Nephron (organoid): ENCODE measurements around the gene PUSL1.

Source experiments
- H3K27ac Mint-ChIP-seq, 3 experiments: 2 replicates each; pipeline ENCODE4 v1.8.0; 2020; ENCODE audit warnings: mixed read lengths in 3 of 3, mild to moderate bottlenecking in 2 of 3, moderate library complexity in 1 of 3
- H3K27me3 Mint-ChIP-seq: 2 replicates; pipeline ENCODE4 v1.8.0; 2021; ENCODE audit warnings: low read depth, mild to moderate bottlenecking, moderate library complexity, mixed read lengths
- H3K36me3 Mint-ChIP-seq: 2 replicates; pipeline ENCODE4 v1.8.0; 2020; ENCODE audit warnings: low read depth, mixed read lengths
- H3K4me1 Mint-ChIP-seq: 2 replicates; pipeline ENCODE4 v1.8.0; 2020; ENCODE audit warnings: mixed read lengths
- H3K4me3 Mint-ChIP-seq, 3 experiments: 2 replicates each; pipeline ENCODE4 v1.8.0; 2020; ENCODE audit warnings: mild to moderate bottlenecking in 3 of 3, mixed read lengths in 3 of 3, moderate library complexity in 2 of 3
- H3K9me3 Mint-ChIP-seq: 2 replicates; pipeline ENCODE4 v1.8.0; 2020; ENCODE audit warnings: mixed read lengths
- TF ChIP-seq, protein P1 (sequence below), 3 experiments: fragments of 200-600 bp; sonication (generic); IDR thresholded peaks; one replicate each; pipeline ENCODE4 v1.5.0; 2021; ENCODE audit warnings: antibody characterized with exemption in 3 of 3; ENCODE audit not compliant: unreplicated experiment in 3 of 3

PUSL1 gene

DNA sequence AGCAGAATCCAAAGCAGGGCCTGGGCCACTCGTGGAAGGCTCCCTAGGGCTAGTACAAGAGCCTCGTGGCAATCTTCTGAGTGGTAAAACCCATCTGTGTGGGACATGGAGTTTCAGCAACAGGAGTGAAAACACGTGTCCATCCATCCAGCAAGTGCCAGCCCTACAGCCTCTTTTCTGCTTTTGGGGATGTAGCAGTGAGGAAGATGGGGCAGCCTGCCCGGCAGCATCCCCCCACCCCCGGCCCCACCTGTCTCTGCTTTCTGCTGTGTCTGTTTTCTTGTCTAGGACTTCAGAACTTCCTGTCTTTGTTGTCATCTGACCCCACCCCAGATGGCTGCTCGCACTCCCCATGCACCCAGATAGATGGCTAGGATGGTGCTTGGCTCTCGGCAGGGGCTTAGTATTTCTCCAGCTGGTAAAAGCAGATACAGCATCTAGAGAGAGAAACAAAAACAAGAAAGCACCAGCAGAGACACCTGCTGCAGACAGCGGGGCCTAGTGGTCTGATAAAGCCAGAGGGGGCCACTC lies 17.7 kb downstream of the PUSL1 start:
- peak overlapping the region; percentile 77 to 79 (median 77) for H3K4me3 Mint-ChIP-seq
- TF ChIP-seq, protein P1, sequence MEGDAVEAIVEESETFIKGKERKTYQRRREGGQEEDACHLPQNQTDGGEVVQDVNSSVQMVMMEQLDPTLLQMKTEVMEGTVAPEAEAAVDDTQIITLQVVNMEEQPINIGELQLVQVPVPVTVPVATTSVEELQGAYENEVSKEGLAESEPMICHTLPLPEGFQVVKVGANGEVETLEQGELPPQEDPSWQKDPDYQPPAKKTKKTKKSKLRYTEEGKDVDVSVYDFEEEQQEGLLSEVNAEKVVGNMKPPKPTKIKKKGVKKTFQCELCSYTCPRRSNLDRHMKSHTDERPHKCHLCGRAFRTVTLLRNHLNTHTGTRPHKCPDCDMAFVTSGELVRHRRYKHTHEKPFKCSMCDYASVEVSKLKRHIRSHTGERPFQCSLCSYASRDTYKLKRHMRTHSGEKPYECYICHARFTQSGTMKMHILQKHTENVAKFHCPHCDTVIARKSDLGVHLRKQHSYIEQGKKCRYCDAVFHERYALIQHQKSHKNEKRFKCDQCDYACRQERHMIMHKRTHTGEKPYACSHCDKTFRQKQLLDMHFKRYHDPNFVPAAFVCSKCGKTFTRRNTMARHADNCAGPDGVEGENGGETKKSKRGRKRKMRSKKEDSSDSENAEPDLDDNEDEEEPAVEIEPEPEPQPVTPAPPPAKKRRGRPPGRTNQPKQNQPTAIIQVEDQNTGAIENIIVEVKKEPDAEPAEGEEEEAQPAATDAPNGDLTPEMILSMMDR (IDR thresholded peaks at IDR 0.05; ENCODE audit: unreplicated experiment in 3 of 3) = no peak
- H3K36me3 Mint-ChIP-seq = peaks cover 4% of the 10 kb centered on the region
- H3K27ac Mint-ChIP-seq = no peak overlapping the region
- no peaks in the 10 kb centered on the region for H3K27me3 Mint-ChIP-seq
- peaks cover 21% of the 10 kb centered on the region for H3K4me1 Mint-ChIP-seq
- H3K9me3 Mint-ChIP-seq = no peaks in the 10 kb centered on the region

DNA sequence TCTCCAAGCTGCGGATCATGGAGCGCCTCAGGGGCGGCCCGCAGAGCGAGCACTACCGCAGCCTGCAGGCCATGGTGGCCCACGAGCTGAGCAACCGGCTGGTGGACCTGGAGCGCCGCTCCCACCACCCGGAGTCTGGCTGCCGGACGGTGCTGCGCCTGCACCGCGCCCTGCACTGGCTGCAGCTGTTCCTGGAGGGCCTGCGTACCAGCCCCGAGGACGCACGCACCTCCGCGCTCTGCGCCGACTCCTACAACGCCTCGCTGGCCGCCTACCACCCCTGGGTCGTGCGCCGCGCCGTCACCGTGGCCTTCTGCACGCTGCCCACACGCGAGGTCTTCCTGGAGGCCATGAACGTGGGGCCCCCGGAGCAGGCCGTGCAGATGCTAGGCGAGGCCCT lies 18.9 kb downstream of the PUSL1 start:
- TF ChIP-seq, protein P1 (IDR thresholded peaks at IDR 0.05; ENCODE audit: unreplicated experiment in 3 of 3) = no peak
- H3K27ac Mint-ChIP-seq = no peak overlapping the region
- no peaks in the 10 kb centered on the region for H3K27me3 Mint-ChIP-seq
- H3K36me3 Mint-ChIP-seq = peaks cover 4% of the 10 kb centered on the region
- H3K4me1 Mint-ChIP-seq = peaks cover 18% of the 10 kb centered on the region
- peak overlapping the region; percentile 55 to 66 (median 61) for H3K4me3 Mint-ChIP-seq
- no peaks in the 10 kb centered on the region for H3K9me3 Mint-ChIP-seq

DNA sequence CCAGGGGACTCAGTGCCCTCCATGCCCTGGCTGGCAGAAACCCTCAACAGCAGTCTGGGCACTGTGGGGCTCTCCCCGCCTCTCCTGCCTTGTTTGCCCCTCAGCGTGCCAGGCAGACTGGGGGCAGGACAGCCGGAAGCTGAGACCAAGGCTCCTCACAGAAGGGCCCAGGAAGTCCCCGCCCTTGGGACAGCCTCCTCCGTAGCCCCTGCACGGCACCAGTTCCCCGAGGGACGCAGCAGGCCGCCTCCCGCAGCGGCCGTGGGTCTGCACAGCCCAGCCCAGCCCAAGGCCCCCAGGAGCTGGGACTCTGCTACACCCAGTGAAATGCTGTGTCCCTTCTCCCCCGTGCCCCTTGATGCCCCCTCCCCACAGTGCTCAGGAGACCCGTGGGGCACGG lies 19.9 kb downstream of the PUSL1 start:
- Mint-ChIP-seq H3K9me3 (no peaks in the 10 kb centered on the region), H3K27ac (no peak overlapping the region), H3K27me3 (no peaks in the 10 kb centered on the region), H3K4me3 (no peak overlapping the region), H3K36me3 (peaks cover 4% of the 10 kb centered on the region), H3K4me1 (peaks cover 11% of the 10 kb centered on the region)
- TF ChIP-seq, protein P1 (IDR thresholded peaks at IDR 0.05; ENCODE audit: unreplicated experiment in 3 of 3) = no peak

DNA sequence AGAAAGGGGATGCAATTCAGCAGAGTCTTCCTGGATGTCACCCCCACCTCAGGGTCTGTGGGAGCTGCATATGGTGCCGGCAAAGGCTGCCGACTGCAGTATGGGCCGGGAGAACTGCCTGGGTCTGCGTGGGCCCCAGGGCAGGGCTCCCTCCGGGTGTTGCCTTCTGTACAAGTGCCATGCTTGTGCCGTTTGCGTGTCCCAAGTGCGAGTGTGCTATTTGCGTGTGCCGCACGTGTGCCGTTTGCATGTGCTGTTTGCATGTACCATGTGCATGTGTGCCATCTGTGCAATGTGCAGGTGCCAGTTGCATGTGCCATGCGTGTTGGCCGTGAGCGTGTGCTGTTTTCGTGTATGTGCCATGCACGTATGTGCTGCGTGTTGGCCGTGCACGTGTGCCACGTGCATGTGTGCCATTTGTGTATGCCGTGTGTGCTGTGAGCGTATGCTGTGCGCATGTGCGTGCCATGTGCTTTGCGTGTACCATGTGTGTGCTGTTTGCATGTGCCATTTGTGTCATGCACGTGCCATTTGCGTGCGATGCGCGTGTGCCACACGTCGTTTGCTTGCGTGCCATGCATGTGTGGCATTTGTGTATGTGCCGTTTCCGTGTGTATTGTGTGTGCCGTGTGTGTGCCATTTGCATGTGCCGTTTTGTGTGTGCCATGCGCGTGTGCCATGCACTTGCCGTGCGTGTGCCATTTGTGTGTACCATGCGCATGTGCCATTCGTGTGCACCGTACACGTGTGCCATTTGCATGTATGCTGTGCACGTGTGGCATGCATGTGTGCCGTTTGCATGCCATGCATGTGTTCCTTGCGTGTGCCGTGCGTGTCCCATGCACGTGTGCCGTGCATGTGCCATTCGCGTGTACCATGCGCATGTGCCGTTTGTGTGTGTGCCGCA lies 21.2 kb downstream of the PUSL1 start:
- TF ChIP-seq, protein P1 (IDR thresholded peaks at IDR 0.05; ENCODE audit: unreplicated experiment in 3 of 3) = no peak
- peaks cover 4% of the 10 kb centered on the region for H3K36me3 Mint-ChIP-seq
- H3K4me3 Mint-ChIP-seq = peak overlapping the region in 2 of 3 experiments; percentile 46 to 76
- no peaks in the 10 kb centered on the region for H3K27me3 Mint-ChIP-seq
- peaks cover 5% of the 10 kb centered on the region for H3K4me1 Mint-ChIP-seq
- H3K9me3 Mint-ChIP-seq = no peaks in the 10 kb centered on the region
- H3K27ac Mint-ChIP-seq = no peak overlapping the region

DNA sequence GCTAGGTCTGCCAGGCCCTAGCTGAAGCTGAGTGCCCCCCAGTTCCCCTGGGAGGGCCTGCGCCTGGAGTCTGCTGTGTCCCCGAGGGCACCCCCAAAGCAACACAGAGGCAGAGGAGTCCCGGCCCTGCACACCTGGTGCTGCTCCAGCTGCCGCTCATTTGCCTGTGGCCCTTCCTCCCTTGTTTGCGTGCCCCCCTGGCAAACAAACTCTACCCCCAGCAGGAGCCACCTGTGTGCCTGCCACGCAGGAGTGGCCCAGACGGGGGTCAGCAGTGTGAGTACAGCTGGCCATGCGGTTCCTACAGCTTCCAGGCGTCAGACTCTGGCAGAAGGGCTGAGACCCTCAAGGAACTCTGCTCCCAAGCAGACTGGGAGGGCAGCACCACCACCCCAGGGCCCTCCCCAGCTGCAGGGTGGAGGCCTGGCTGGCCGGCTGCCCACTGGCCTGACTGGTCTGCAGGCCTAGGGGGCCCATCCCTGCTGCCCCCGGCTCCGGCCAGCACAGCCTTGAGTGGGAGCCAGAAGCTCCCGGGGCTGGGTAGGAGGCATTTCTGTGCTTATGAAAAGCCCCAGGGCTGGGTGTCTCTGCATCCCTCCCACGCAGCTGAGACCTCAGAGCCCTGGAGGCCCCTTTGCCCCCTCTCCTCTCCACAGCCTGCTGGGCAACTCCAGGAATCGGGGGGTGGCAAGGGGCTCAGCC lies 22.1 kb downstream of the PUSL1 start:
- H3K27ac Mint-ChIP-seq = no peak overlapping the region
- peak overlapping the region in 1 of 3 experiments; percentile 23 for H3K4me3 Mint-ChIP-seq
- H3K4me1 Mint-ChIP-seq = peaks cover 5% of the 10 kb centered on the region
- H3K9me3 Mint-ChIP-seq = no peaks in the 10 kb centered on the region
- peaks cover 4% of the 10 kb centered on the region for H3K36me3 Mint-ChIP-seq
- TF ChIP-seq, protein P1 (IDR thresholded peaks at IDR 0.05; ENCODE audit: unreplicated experiment in 3 of 3) = no peak
- H3K27me3 Mint-ChIP-seq = no peaks in the 10 kb centered on the region
